HepG2 (cell line): ENCODE data around the gene RIOK3. TPM values are rescaled to one million over a fixed set of nuclear protein-coding genes. Genes with fewer than 3 reads are reported as not detected.

Source experiments
- BHLHE40 ChIP-seq: IDR thresholded peaks from 2 replicates; pipeline ENCODE4 v1.6.1; 2011; ENCODE audit warnings: low read length, improper control_type of control experiment
- CEBPZ ChIP-seq: IDR thresholded peaks from 2 replicates; pipeline ENCODE4 v1.6.1; 2012; ENCODE audit warnings: low read length, improper control_type of control experiment
- E2F1 ChIP-seq: sonication (generic); formaldehyde crosslinking; IDR thresholded peaks from 2 replicates; pipeline ENCODE4 v1.5.0; 2020; ENCODE audit warnings: missing genetic modification reagents
- ERF ChIP-seq: IDR thresholded peaks from 2 replicates; pipeline ENCODE4 v1.6.1; 2018; ENCODE audit warnings: missing biosample characterization, missing genetic modification reagents
- ESRRA ChIP-seq: sonication (generic); formaldehyde crosslinking; IDR thresholded peaks from 2 replicates; pipeline ENCODE4 v1.5.1; 2020; ENCODE audit warnings: mild to moderate bottlenecking, low read depth, missing genetic modification reagents
- FOXP4 ChIP-seq: sonication (generic); formaldehyde crosslinking; IDR thresholded peaks from 2 replicates; pipeline ENCODE4 v1.4.0; 2020; ENCODE audit warnings: missing genetic modification reagents
- KMT2B ChIP-seq: IDR thresholded peaks from 2 replicates; pipeline ENCODE4 v1.6.1; 2016; ENCODE audit warnings: missing genetic modification reagents, missing compliant biosample characterization
- LRRFIP1 ChIP-seq: sonication (generic); formaldehyde crosslinking; conservative IDR thresholded peaks from 2 replicates; pipeline ENCODE4 v1.4.0; 2020; ENCODE audit warnings: missing genetic modification reagents
- WIZ ChIP-seq: sonication (generic); formaldehyde crosslinking; IDR thresholded peaks from 2 replicates; pipeline ENCODE4 v1.5.1; 2020; ENCODE audit warnings: mild to moderate bottlenecking, missing genetic modification reagents
- ZNF180 ChIP-seq: sonication (generic); formaldehyde crosslinking; IDR thresholded peaks from 2 replicates; pipeline ENCODE4 v1.4.0; 2020; ENCODE audit warnings: low read depth, missing genetic modification reagents, borderline replicate concordance
- ZNF382 ChIP-seq: sonication (generic); formaldehyde crosslinking; IDR thresholded peaks from 2 replicates; pipeline ENCODE4 v1.5.0; 2020; ENCODE audit warnings: missing genetic modification reagents, mild to moderate bottlenecking, borderline replicate concordance
- ZNF570 ChIP-seq: sonication (generic); formaldehyde crosslinking; IDR thresholded peaks from 2 replicates; pipeline ENCODE4 v1.4.0; 2020; ENCODE audit warnings: mild to moderate bottlenecking, missing genetic modification reagents, borderline replicate concordance
- polyA plus RNA-seq, 8 experiments: library from polyadenylated mRNA; depleted of rRNA in 3 of 8; stranded (reverse) in 7 of 8; unstranded in 1 of 8; fragments of >200 nt; fragmentation: Illumina TruSeq in 4 of 8; extraction: Trizol in 4 of 8; gene quantifications; 2 replicates each; pipeline versions ENCODE4 v1.2.1 to v1.2.3, GENCODE V29; 2011 to 2016; ENCODE audit warnings: low read depth in 4 of 8, missing spikeins in 1 of 8, mixed read lengths in 1 of 8; ENCODE audit not compliant: insufficient read depth in 1 of 8
- total RNA-seq, 5 experiments: library from RNA; depleted of rRNA; stranded (reverse); fragments of >200 nt; fragmentation: Illumina TruSeq; extraction: Trizol; gene quantifications; 2 replicates each; pipeline ENCODE4 v1.2.3, GENCODE V29; 2016; ENCODE audit warnings: low read depth in 1 of 5

RIOK3 gene
- total and polyA plus RNA-seq, 2 of the 13 experiments (the other 11 are each of a cell fraction or from before 2014, with no cell fraction given) = 26.7 to 36.0 TPM

GRCh38 chr18:23453680-23454058 is 582 bp downstream of the RIOK3 start (continued):
- TF ChIP-seq KMT2B (CRISPR knock-in tag) (no peak), ZNF570 (no peak), ZNF382 (CRISPR knock-in tag) (no peak), ZNF180 (CRISPR knock-in tag) (no peak), LRRFIP1 (CRISPR knock-in tag) (no peak), ERF (CRISPR knock-in tag) (no peak), ESRRA (CRISPR knock-in tag) (no peak), FOXP4 (CRISPR knock-in tag) (no peak), E2F1 (CRISPR knock-in tag) (no peak), WIZ (CRISPR knock-in tag) (peak; percentile 6; the same call in 1 of the 2 replicates), CEBPZ (no peak), BHLHE40 (no peak)
